PFSK-1 (cell line): ENCODE measurements around the gene LOXHD1.

Source experiments
- REST ChIP-seq, 2 experiments: IDR thresholded peaks; 2 replicates each; pipeline versions ENCODE4 v1.6.1 to v1.8.0; 2011 to 2012; ENCODE audit warnings: low read depth in 2 of 2, low read length in 2 of 2, control low read depth in 1 of 2, inconsistent platforms in 1 of 2, mild to moderate bottlenecking in 1 of 2, moderate library complexity in 1 of 2; ENCODE audit not compliant: insufficient read depth in 1 of 2
- SIN3A ChIP-seq: IDR thresholded peaks from 2 replicates; pipeline ENCODE4 v1.6.1; 2012; ENCODE audit warnings: mild to moderate bottlenecking, low read length, moderate library complexity, borderline replicate concordance; ENCODE audit not compliant: insufficient read depth
- TAF1 ChIP-seq: IDR thresholded peaks from 2 replicates; pipeline ENCODE4 v1.6.1; 2012; ENCODE audit warnings: low read length, control low read depth, borderline replicate concordance; ENCODE audit not compliant: insufficient read depth

- TF ChIP-seq TAF1 (no peak), REST (IDR thresholded peaks at IDR 0.05; ENCODE audit: insufficient read depth in 1 of 2, low read depth in 2 of 2, low read length in 2 of 2) (no peak), SIN3A (no peak)
These were observed 186.3 kb downstream of the LOXHD1 start for GRCh38 chr18:46470714-46471113.
